Caco-2 (cell line): ENCODE measurements around the gene OCEL1. TPM values are rescaled to one million over a fixed set of nuclear protein-coding genes. Genes with fewer than 3 reads are reported as not detected.

Experiments
- BruUV-seq: library from RNA; stranded (reverse); fragments of 400-500 nt; replicated peaks from 2 replicates; lab custom pipeline; 2021; lab: Mats Ljungman, UMichigan
- CTCF ChIA-PET: fragments of 300-600 bp; sonication (Branson Sonifier 250); formaldehyde crosslinking; loops from one replicate; lab custom pipeline; 2022; ENCODE audit warnings: antibody characterized with exemption; lab: Charles Lee
- POLR2A ChIA-PET: fragments of 300-600 bp; sonication (Branson Sonifier 250); formaldehyde crosslinking; loops from one replicate; lab custom pipeline; 2022; ENCODE audit warnings: antibody characterized with exemption; lab: Charles Lee
- DNase-seq, 2 experiments: peaks; one replicate each; pipeline versions ENCODE4 v3.0.0 to v3.0.0-alpha.2; 2020 to 2022
- H3K27me3 ChIP-seq: replicated peaks from 2 replicates; pipeline ENCODE4 v1.6.0; 2011; ENCODE audit warnings: low read length; ENCODE audit not compliant: control insufficient read depth, insufficient read depth
- H3K36me3 ChIP-seq: 2 replicates; pipeline ENCODE4 v1.5.1; 2011; ENCODE audit warnings: low read length; ENCODE audit not compliant: control insufficient read depth, insufficient read depth
- H3K4me1 ChIP-seq: fragments of 250-450 bp; sonication (Bioruptor Pico); 2 replicates; pipeline ENCODE4 v1.5.1; 2020; ENCODE audit warnings: mild to moderate bottlenecking
- H3K4me3 ChIP-seq: 2 replicates; pipeline ENCODE4 v1.5.1; 2011; ENCODE audit warnings: low read depth, mild to moderate bottlenecking, control low read depth, low read length
- H3K9me3 ChIP-seq: fragments of 250-450 bp; sonication (Bioruptor Pico); 2 replicates; pipeline ENCODE4 v1.5.1; 2020; ENCODE audit warnings: mild to moderate bottlenecking, moderate library complexity
- H3K27ac Mint-ChIP-seq: one replicate; pipeline ENCODE4 v1.8.0; 2022; ENCODE audit warnings: mixed read lengths; ENCODE audit not compliant: unreplicated experiment
- H3K27me3 Mint-ChIP-seq: one replicate; pipeline ENCODE4 v1.8.0; 2022; ENCODE audit warnings: mixed read lengths; ENCODE audit not compliant: insufficient read depth, unreplicated experiment
- H3K36me3 Mint-ChIP-seq: one replicate; pipeline ENCODE4 v1.8.0; 2022; ENCODE audit warnings: mild to moderate bottlenecking, mixed read lengths; ENCODE audit not compliant: insufficient read depth, unreplicated experiment
- H3K4me1 Mint-ChIP-seq: one replicate; pipeline ENCODE4 v1.8.0; 2022; ENCODE audit warnings: low read depth, mixed read lengths; ENCODE audit not compliant: unreplicated experiment
- H3K4me3 Mint-ChIP-seq: one replicate; pipeline ENCODE4 v1.8.0; 2022; ENCODE audit warnings: mild to moderate bottlenecking, moderate library complexity, mixed read lengths; ENCODE audit not compliant: unreplicated experiment
- H3K9me3 Mint-ChIP-seq: one replicate; pipeline ENCODE4 v1.8.0; 2022; ENCODE audit warnings: mixed read lengths; ENCODE audit not compliant: unreplicated experiment
- intact Hi-C: fragments of 100-400 bp; cut with micrococcal nuclease; formaldehyde crosslinking; loops from one replicate; pipeline ENCODE4 v1.10.0; 2022; ENCODE audit not compliant: unreplicated experiment
- total RNA-seq: library from RNA; stranded (reverse); gene quantifications from 2 replicates; pipeline ENCODE4 v1.2.3, GENCODE V29; 2022
- TF ChIP-seq, protein P1 (sequence below), 2 experiments: fragments of 200-600 bp in 1 of 2; IDR thresholded peaks; 1 replicate in 1 of 2; 2 replicates in 1 of 2; pipeline versions ENCODE4 v1.5.1 to v1.8.0; 2011 to 2022; ENCODE audit warnings: antibody characterized with exemption in 1 of 2, control low read depth in 1 of 2, inconsistent platforms in 1 of 2, low read depth in 1 of 2, low read length in 1 of 2, mild to moderate bottlenecking in 1 of 2, moderate library complexity in 1 of 2; ENCODE audit not compliant: insufficient read depth in 1 of 2, severe bottlenecking in 1 of 2, unreplicated experiment in 1 of 2

Gene OCEL1
- total RNA-seq, 1 experiment from 2014 or later: 14.9 TPM

DNA sequence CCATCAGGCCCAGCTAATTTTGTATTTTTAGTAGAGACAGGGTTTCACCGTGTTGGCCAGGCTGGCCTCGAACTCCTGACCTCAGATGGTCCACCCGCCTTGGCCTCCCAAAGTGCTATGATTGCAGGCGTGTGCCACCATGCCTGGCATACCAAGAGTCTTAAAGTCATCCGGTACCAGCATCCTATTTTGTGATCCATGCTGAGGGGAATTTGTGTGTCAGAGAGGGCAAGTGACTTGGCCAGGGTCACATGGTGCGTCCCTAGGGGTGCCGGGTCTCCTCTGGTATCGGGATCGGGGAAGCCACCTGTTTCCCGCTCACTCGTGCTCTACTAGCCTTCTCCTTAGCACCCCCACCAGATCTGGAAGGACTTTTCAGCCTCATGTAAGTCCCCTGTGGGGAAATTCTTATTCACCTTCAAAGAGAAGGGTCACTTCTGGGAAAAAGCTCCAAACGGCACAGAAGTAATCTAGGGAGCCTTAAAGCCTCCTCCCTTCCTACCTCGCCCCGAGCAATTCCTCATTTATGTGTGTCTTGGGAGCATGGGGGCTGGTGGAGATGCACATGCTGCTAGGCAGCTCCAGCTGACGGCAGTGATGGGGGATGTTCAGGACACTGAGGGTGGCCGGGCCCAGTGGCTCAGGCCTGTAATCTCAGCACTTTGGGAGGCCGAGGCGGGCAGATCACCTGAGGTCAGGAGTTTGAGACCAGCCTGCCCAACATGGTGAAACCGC, 49.6 kb downstream of the OCEL1 start:
- Mint-ChIP-seq H3K9me3 (no peaks in the 10 kb centered on the region), H3K36me3 (peaks cover 57% of the 10 kb centered on the region), H3K4me1 (no peaks in the 10 kb centered on the region), H3K27ac (no peak overlapping the region), H3K4me3 (no peak overlapping the region), H3K27me3 (no peaks in the 10 kb centered on the region)
- no TSS peak for BruUV-seq
- H3K27me3 ChIP-seq: no peaks in the 10 kb centered on the region
- H3K36me3 ChIP-seq: no peaks in the 10 kb centered on the region; the same call in 1 of the 2 replicates
- no peak for DNase-seq
- H3K4me3 ChIP-seq: no peak overlapping the region
- no peaks in the 10 kb centered on the region for H3K4me1 ChIP-seq
- TF ChIP-seq, protein P1, sequence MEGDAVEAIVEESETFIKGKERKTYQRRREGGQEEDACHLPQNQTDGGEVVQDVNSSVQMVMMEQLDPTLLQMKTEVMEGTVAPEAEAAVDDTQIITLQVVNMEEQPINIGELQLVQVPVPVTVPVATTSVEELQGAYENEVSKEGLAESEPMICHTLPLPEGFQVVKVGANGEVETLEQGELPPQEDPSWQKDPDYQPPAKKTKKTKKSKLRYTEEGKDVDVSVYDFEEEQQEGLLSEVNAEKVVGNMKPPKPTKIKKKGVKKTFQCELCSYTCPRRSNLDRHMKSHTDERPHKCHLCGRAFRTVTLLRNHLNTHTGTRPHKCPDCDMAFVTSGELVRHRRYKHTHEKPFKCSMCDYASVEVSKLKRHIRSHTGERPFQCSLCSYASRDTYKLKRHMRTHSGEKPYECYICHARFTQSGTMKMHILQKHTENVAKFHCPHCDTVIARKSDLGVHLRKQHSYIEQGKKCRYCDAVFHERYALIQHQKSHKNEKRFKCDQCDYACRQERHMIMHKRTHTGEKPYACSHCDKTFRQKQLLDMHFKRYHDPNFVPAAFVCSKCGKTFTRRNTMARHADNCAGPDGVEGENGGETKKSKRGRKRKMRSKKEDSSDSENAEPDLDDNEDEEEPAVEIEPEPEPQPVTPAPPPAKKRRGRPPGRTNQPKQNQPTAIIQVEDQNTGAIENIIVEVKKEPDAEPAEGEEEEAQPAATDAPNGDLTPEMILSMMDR (IDR thresholded peaks at IDR 0.05; ENCODE audit: insufficient read depth in 1 of 2, low read depth in 1 of 2, low read length in 1 of 2, severe bottlenecking in 1 of 2, unreplicated experiment in 1 of 2): no peak
- POLR2A ChIA-PET: no interaction called here
- intact Hi-C loops: no loop called here
- CTCF ChIA-PET: no interaction called here
- H3K9me3 ChIP-seq: no peaks in the 10 kb centered on the region

Other genes with a start within 250 kb of the OCEL1 start
- gene CPAMD8, start 199.4 kb upstream of the OCEL1 start, total RNA-seq: 1.1 and 1.3 TPM in 2 replicates
- 24.4 and 30.6 TPM in 2 replicates for gene HAUS8, start 150.8 kb upstream of the OCEL1 start, total RNA-seq
- 47.6 and 52.8 TPM in 2 replicates for gene MYO9B, start 150.4 kb upstream of the OCEL1 start, total RNA-seq
- gene USE1, start 10.9 kb upstream of the OCEL1 start, total RNA-seq: 20.2 and 20.7 TPM in 2 replicates
- gene NR2F6, start 19.7 kb downstream of the OCEL1 start, total RNA-seq: 94.4 and 96.5 TPM in 2 replicates
- gene USHBP1, start 38.5 kb downstream of the OCEL1 start, total RNA-seq: not detected in 2 replicates
- 91.7 and 98.8 TPM in 2 replicates for gene BABAM1, start 41.2 kb downstream of the OCEL1 start, total RNA-seq
- 14.3 and 17.4 TPM in 2 replicates for gene ANKLE1, start 55.7 kb downstream of the OCEL1 start, total RNA-seq
- 9.4 and 11.3 TPM in 2 replicates for gene ABHD8, start 77.2 kb downstream of the OCEL1 start, total RNA-seq
- 78.9 and 88.5 TPM in 2 replicates for gene MRPL34, start 79.6 kb downstream of the OCEL1 start, total RNA-seq
- gene DDA1, start 83.3 kb downstream of the OCEL1 start, total RNA-seq: 43.8 and 55.6 TPM in 2 replicates
- gene ANO8, start 108.6 kb downstream of the OCEL1 start, total RNA-seq: 11.5 TPM in 2 replicates
- gene GTPBP3, start 111.3 kb downstream of the OCEL1 start, total RNA-seq: 50.1 and 50.7 TPM in 2 replicates
- gene PLVAP, start 151.1 kb downstream of the OCEL1 start, total RNA-seq: not detected in 2 replicates
- gene CCDC194, start 168.0 kb downstream of the OCEL1 start, total RNA-seq: 1.0 and 1.3 TPM in 2 replicates
- gene BST2, start 179.4 kb downstream of the OCEL1 start, total RNA-seq: 94.3 and 98.4 TPM in 2 replicates
- gene MVB12A, start 193.8 kb downstream of the OCEL1 start, total RNA-seq: 36.7 and 37.6 TPM in 2 replicates
- gene TMEM221, start 222.4 kb downstream of the OCEL1 start, total RNA-seq: 0.37 TPM in 1 of 2 replicates, not detected in the other
- gene NXNL1, start 234.7 kb downstream of the OCEL1 start, total RNA-seq: not detected in 2 replicates
- gene SLC27A1, start 244.3 kb downstream of the OCEL1 start, total RNA-seq: 3.7 and 3.9 TPM in 2 replicates